Liver (tissue), 9 donors: ENCODE data around the gene SH3PXD2A. TPM values are rescaled to one million over a fixed set of nuclear protein-coding genes. Genes with fewer than 3 reads are reported as not detected.
A peak's percentile ranks its signal among the peaks of the same experiment; 100 is the strongest.

Experiments
- DNase-seq: peaks from one replicate; pipeline ENCODE4 v3.0.0-alpha.2; 2017; ENCODE audit warnings: low spot score
- H3K27ac ChIP-seq, 2 donors: one replicate each; pipeline ENCODE4 v1.7.0; 2013; ENCODE audit warnings: inconsistent platforms in 2 of 2, low read length in 2 of 2, control low read depth in 1 of 2, low read depth in 1 of 2, mild to moderate bottlenecking in 1 of 2
- H3K27me3 ChIP-seq, 4 donors: one replicate each; pipeline versions ENCODE4 v1.6.1 to v1.7.0; 2013; ENCODE audit warnings: low read length in 3 of 4, inconsistent platforms in 1 of 4, mild to moderate bottlenecking in 1 of 4, moderate library complexity in 1 of 4; ENCODE audit not compliant: control insufficient read depth in 4 of 4, insufficient read depth in 4 of 4
- H3K36me3 ChIP-seq, 4 donors: one replicate each; pipeline versions ENCODE4 v1.6.1 to v1.7.0; 2013; ENCODE audit warnings: low read length in 3 of 4, mild to moderate bottlenecking in 3 of 4, low read depth in 1 of 4, moderate library complexity in 1 of 4; ENCODE audit not compliant: control insufficient read depth in 4 of 4, insufficient read depth in 3 of 4
- H3K4me1 ChIP-seq, 4 donors: one replicate each; pipeline versions ENCODE4 v1.6.1 to v1.7.0; 2013; ENCODE audit warnings: low read length in 3 of 4, mild to moderate bottlenecking in 3 of 4, moderate library complexity in 1 of 4; ENCODE audit not compliant: control insufficient read depth in 4 of 4, insufficient read depth in 4 of 4
- H3K4me3 ChIP-seq, 3 donors: one replicate each; pipeline versions ENCODE4 v1.6.1 to v1.7.0; 2013; ENCODE audit warnings: low read length in 3 of 3, control low read depth in 1 of 3, low read depth in 1 of 3, mild to moderate bottlenecking in 1 of 3
- H3K9ac ChIP-seq, 2 donors: one replicate each; pipeline ENCODE4 v1.7.0; 2013; ENCODE audit warnings: low read length in 2 of 2, mild to moderate bottlenecking in 2 of 2, moderate library complexity in 2 of 2, control low read depth in 1 of 2, low read depth in 1 of 2
- H3K9me3 ChIP-seq, 4 donors: one replicate each; pipeline versions ENCODE4 v1.6.1 to v1.7.0; 2013; ENCODE audit warnings: low read length in 3 of 4; ENCODE audit not compliant: control insufficient read depth in 4 of 4
- CTCF ChIP-seq: fragments of 150-350 bp; IDR thresholded peaks from 2 replicates; pipeline ENCODE4 v1.5.1; 2017; ENCODE audit warnings: improper control_type of control experiment, low read depth, low read length; ENCODE audit not compliant: missing input control
- EGR1 ChIP-seq, 2 donors: IDR thresholded peaks; 2 replicates each; pipeline ENCODE4 v1.6.1; 2016 to 2018; ENCODE audit warnings: antibody characterized with exemption in 2 of 2, low read depth in 2 of 2
- FOXA2 ChIP-seq: IDR thresholded peaks from 2 replicates; pipeline ENCODE4 v1.6.1; 2016; ENCODE audit warnings: antibody characterized with exemption
- GABPA ChIP-seq, 2 donors: IDR thresholded peaks in 1 of 2; conservative IDR thresholded peaks in 1 of 2; 2 replicates each; pipeline ENCODE4 v1.6.1; 2016; ENCODE audit warnings: antibody characterized with exemption in 2 of 2, mild to moderate bottlenecking in 1 of 2, moderate library complexity in 1 of 2
- HNF4G ChIP-seq: IDR thresholded peaks from 2 replicates; pipeline ENCODE4 v1.6.1; 2016; ENCODE audit warnings: antibody characterized with exemption
- NR2F2 ChIP-seq: IDR thresholded peaks from 2 replicates; pipeline ENCODE4 v1.6.1; 2016; ENCODE audit warnings: antibody characterized with exemption
- RAD21 ChIP-seq, 2 donors: IDR thresholded peaks; 2 replicates each; pipeline ENCODE4 v1.6.1; 2016; ENCODE audit warnings: antibody characterized with exemption in 2 of 2, mild to moderate bottlenecking in 2 of 2
- RXRA ChIP-seq, 2 donors: IDR thresholded peaks; 2 replicates each; pipeline ENCODE4 v1.6.1; 2017 to 2018; ENCODE audit warnings: antibody characterized with exemption in 2 of 2, mild to moderate bottlenecking in 1 of 2
- SP1 ChIP-seq: IDR thresholded peaks from 2 replicates; pipeline ENCODE4 v1.6.1; 2018; ENCODE audit warnings: antibody characterized with exemption, mild to moderate bottlenecking
- TAF1 ChIP-seq: conservative IDR thresholded peaks from 2 replicates; pipeline ENCODE4 v1.6.1; 2016; ENCODE audit warnings: antibody characterized with exemption, mild to moderate bottlenecking
- YY1 ChIP-seq: IDR thresholded peaks from 2 replicates; pipeline ENCODE4 v1.6.1; 2016; ENCODE audit warnings: antibody characterized with exemption, mild to moderate bottlenecking
- WGBS: extraction: QIAGEN DNeasy Blood & Tissue Kit; methylation state at CpG from one replicate; pipeline ENCODE4 v1.1.7; 2013; 5-methylcytosine and 5-hydroxymethylcytosine counted together
- polyA plus RNA-seq, 2 donors: library from polyadenylated mRNA; stranded (reverse) in 1 of 2; unstranded in 1 of 2; fragments of 200-250 nt in 1 of 2; fragments of >200 nt in 1 of 2; fragmentation: Nextera tagmentation in 1 of 2; extraction: Ambion mirVana in 1 of 2; gene quantifications; one replicate each; pipeline versions ENCODE4 v1.2.1 to v1.2.3, GENCODE V29; 2013 to 2015
- total RNA-seq, 2 donors: library from RNA; depleted of rRNA; stranded (reverse); fragments of >200 nt; gene quantifications; one replicate each; pipeline ENCODE4 v1.2.3, GENCODE V29; 2014
- TF ChIP-seq, protein P1 (sequence below): IDR thresholded peaks from 2 replicates; pipeline ENCODE4 v1.6.1; 2016; ENCODE audit warnings: antibody characterized with exemption, mild to moderate bottlenecking
- TF ChIP-seq, protein P2 (sequence below): IDR thresholded peaks from 2 replicates; pipeline ENCODE4 v1.6.1; 2016; ENCODE audit warnings: antibody characterized with exemption
- donor health status: healthy.
- donor health status: healthy.
- donor health status: healthy.
- donor health status: healthy.
- donor health status: healthy.

The SH3PXD2A gene
- total and polyA plus RNA-seq, 4 donors, result 0.82 to 5.5 (median 3.9) TPM

DNA sequence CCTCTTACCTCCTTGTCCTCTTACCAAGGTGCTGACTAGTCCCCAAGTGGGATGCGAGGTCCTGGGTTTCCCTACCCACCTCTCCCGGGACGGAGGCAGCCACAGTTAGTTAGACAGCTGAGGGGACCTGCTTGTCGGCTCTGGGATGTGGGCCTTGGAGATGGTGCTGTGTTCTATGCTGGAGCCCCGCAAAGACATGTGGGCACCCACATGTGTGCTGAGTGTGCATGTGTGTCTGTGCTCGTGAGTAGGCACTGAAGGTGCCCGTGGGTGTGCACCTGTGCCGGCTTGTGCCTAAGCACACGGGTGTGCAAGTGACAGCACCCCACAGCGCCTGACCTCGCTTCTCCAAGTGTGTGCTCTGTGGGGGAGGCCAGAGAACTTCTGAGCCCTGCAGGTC, 299.7 kb downstream of the SH3PXD2A start (continued):
- TF ChIP-seq, protein P1, sequence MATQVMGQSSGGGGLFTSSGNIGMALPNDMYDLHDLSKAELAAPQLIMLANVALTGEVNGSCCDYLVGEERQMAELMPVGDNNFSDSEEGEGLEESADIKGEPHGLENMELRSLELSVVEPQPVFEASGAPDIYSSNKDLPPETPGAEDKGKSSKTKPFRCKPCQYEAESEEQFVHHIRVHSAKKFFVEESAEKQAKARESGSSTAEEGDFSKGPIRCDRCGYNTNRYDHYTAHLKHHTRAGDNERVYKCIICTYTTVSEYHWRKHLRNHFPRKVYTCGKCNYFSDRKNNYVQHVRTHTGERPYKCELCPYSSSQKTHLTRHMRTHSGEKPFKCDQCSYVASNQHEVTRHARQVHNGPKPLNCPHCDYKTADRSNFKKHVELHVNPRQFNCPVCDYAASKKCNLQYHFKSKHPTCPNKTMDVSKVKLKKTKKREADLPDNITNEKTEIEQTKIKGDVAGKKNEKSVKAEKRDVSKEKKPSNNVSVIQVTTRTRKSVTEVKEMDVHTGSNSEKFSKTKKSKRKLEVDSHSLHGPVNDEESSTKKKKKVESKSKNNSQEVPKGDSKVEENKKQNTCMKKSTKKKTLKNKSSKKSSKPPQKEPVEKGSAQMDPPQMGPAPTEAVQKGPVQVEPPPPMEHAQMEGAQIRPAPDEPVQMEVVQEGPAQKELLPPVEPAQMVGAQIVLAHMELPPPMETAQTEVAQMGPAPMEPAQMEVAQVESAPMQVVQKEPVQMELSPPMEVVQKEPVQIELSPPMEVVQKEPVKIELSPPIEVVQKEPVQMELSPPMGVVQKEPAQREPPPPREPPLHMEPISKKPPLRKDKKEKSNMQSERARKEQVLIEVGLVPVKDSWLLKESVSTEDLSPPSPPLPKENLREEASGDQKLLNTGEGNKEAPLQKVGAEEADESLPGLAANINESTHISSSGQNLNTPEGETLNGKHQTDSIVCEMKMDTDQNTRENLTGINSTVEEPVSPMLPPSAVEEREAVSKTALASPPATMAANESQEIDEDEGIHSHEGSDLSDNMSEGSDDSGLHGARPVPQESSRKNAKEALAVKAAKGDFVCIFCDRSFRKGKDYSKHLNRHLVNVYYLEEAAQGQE, result no peak
- TF ChIP-seq RXRA (IDR thresholded peaks at IDR 0.05), result no peak
- no peak for TF ChIP-seq RAD21 (IDR thresholded peaks at IDR 0.05)
- TF ChIP-seq SP1, result no peak
- no peak for TF ChIP-seq TAF1
- TF ChIP-seq GABPA (IDR thresholded peaks at IDR 0.05 in 1 of 2, conservative IDR thresholded peaks at IDR 0.05 in 1 of 2), result no peak
- no peak for TF ChIP-seq NR2F2

GRCh38 chr10:103555325-103555649, 300.1 kb downstream of the SH3PXD2A start:
- 11% methylated on average over 18 of the region's 18 CpGs for WGBS
- Histone ChIP-seq H3K27ac (no peak overlapping the region), H3K9me3 (no peaks in the 10 kb centered on the region), H3K4me3 (peak overlapping the region in 1 of 3 donors; percentile 58), H3K36me3 (no peaks in the 10 kb centered on the region), H3K27me3 (no peaks in the 10 kb centered on the region), H3K9ac (no peak overlapping the region), H3K4me1 (peaks cover 2 to 18% (median 9%) of the 10 kb centered on the region in 4 donors)
- no peak for DNase-seq
- TF ChIP-seq RXRA (IDR thresholded peaks at IDR 0.05) (no peak), EGR1 (IDR thresholded peaks at IDR 0.05; ENCODE audit: low read depth in 2 of 2) (no peak), CTCF (no peak)
- TF ChIP-seq, protein P2, sequence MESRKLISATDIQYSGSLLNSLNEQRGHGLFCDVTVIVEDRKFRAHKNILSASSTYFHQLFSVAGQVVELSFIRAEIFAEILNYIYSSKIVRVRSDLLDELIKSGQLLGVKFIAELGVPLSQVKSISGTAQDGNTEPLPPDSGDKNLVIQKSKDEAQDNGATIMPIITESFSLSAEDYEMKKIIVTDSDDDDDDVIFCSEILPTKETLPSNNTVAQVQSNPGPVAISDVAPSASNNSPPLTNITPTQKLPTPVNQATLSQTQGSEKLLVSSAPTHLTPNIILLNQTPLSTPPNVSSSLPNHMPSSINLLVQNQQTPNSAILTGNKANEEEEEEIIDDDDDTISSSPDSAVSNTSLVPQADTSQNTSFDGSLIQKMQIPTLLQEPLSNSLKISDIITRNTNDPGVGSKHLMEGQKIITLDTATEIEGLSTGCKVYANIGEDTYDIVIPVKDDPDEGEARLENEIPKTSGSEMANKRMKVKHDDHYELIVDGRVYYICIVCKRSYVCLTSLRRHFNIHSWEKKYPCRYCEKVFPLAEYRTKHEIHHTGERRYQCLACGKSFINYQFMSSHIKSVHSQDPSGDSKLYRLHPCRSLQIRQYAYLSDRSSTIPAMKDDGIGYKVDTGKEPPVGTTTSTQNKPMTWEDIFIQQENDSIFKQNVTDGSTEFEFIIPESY, result no peak

GRCh38 chr10:103554488-103555324, 300.7 kb downstream of the SH3PXD2A start:
- 5% methylated on average over 44 of the region's 44 CpGs for WGBS
- peak; percentile 58 for DNase-seq
- Histone ChIP-seq H3K4me3 (peak overlapping the region in 1 of 3 donors; percentile 58), H3K27me3 (no peaks in the 10 kb centered on the region), H3K27ac (no peak overlapping the region), H3K9ac (no peak overlapping the region), H3K36me3 (no peaks in the 10 kb centered on the region), H3K9me3 (no peaks in the 10 kb centered on the region), H3K4me1 (peaks cover 2 to 18% (median 9%) of the 10 kb centered on the region in 4 donors)
- no peak for TF ChIP-seq YY1
- TF ChIP-seq HNF4G, result no peak
- no peak for TF ChIP-seq NR2F2
- TF ChIP-seq TAF1, result no peak
- peak; percentile 13 for TF ChIP-seq FOXA2
- TF ChIP-seq, protein P2, result no peak
- no peak for TF ChIP-seq RAD21 (IDR thresholded peaks at IDR 0.05)
